GM18517 (cell line): ENCODE results near the gene SLC35B1.

Source experiments
- ATAC-seq: cut with Tn5 transposase; IDR thresholded peaks from one replicate; pipeline ENCODE4 v1.9.1; 2021; ENCODE audit warnings: mild to moderate bottlenecking, moderate library complexity; ENCODE audit not compliant: unreplicated experiment

The SLC35B1 gene

GRCh38 chr17:49707608-49708514 lies at the start of gene SLC35B1:
SLC35B1 (minus strand) TSS chr17:49707964; CDS start chr17:49707833, 131 bp downstream.
- peak; percentile 93 for ATAC-seq

GRCh38 chr17:49757151-49757777 lies 49.5 kb upstream of the SLC35B1 start:
- ATAC-seq: no peak

GRCh38 chr17:49756323-49757150 lies 48.8 kb upstream of the SLC35B1 start:
- ATAC-seq: no peak

- no peak for ATAC-seq
These were observed 48.0 kb upstream of the SLC35B1 start for GRCh38 chr17:49755663-49756283.

- no peak for ATAC-seq
These were observed 46.2 kb upstream of the SLC35B1 start for GRCh38 chr17:49753959-49754391.

- no peak for ATAC-seq
These were observed 44.7 kb upstream of the SLC35B1 start for GRCh38 chr17:49752508-49752907.

GRCh38 chr17:49749730-49750129 lies 42.0 kb upstream of the SLC35B1 start:
- ATAC-seq: no peak

GRCh38 chr17:49748791-49749190 lies 41.0 kb upstream of the SLC35B1 start:
- peak; percentile 79 for ATAC-seq

DNA sequence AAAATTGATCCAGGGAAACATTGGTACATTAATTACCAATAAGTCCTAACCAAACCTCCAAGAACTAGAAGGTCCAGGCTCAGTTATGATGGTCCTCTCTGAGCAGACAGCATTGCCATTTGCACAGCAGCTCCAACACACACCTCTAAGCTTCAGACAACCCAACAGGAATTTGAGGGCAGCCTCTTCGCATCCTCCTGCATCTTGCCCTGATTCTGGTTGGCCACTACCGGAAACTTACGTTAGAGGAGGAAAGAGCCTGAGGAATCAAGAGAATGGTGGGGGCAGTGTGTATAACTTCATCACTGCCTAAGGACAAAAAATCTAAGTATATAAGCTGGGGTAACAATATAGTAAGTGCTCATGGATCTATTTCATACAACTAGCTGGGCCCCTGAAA lies 40.5 kb upstream of the SLC35B1 start:
- ATAC-seq: no peak

DNA sequence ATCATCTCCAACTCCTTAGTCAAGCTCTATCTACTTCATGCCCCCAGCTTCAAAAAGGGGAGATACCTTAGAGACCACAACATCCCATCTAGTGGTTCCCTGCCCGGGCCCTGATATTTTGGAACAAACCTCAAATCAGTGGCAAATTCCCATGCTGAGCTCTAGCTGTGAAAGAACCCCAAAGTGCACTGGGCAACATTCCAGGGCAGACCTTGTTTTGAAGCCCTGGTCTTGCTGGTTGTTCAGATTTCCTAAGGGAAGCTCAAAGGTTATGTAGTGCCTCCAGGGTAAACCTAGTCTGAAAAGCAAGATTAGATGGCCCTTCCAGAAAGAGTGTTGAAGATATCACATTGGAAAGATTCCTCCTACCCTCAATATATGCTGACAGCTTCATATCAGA lies 39.9 kb upstream of the SLC35B1 start:
- no peak for ATAC-seq

DNA sequence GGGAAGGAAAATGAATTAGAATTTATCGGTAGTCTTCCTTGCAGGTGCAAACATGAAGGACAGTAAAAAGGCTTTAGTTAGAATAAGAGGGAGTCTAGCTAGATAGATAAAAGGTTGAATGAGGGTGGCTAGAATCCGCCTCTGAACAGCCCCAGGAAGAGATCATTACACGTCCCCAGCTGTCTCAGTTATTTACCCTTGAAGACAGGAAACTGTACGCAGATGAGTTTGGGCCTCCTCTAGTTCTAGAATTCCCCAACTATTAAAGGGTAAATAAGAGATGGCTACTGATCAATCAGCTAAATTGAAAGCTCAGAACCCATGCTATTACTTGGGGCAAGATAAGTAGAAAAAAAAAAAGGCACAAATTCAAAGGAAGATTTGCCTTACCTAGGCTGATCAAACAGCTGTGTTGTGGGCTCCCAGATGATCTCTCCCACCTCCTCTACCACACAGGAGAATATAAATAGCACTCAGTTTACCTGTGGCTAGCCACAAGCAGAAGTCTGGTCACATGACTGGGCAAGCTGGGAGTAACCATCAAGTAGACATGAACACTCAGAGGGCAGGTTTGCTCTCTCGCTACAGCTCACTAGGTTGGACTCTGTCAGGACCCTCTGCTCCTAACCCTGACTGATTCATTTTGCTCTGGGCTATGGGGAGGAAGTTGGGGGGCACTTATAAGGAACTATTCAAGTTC lies 39.2 kb upstream of the SLC35B1 start:
- ATAC-seq: peak; percentile 52

GRCh38 chr17:49745175-49746139 lies 37.7 kb upstream of the SLC35B1 start:
- ATAC-seq: no peak

DNA sequence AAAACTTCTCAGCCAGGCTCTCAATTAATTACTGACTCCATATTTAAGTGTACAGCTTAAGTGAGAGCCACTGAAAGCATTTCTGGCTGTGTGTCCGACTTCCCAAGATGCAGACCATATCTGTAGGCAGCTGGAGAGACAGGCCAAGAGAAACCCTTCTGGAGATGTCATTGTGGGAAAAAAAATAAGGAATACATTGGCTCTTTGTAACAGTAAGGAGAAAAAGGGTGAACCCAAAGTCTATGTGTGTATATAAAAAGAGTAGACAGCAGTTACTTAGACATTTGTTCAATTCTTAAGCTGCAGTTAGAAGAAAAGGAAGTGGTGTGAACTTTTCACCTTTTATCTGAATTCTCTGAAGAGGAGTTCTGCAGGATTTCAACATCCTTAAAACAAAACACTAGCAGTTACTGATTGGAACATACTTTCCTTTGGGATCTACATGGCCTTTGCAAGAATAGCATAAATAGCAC lies 34.4 kb upstream of the SLC35B1 start:
- no peak for ATAC-seq

- ATAC-seq: no peak
These were observed 33.9 kb upstream of the SLC35B1 start for GRCh38 chr17:49741692-49742076.

- ATAC-seq: peak; percentile 47
These were observed 33.4 kb upstream of the SLC35B1 start for GRCh38 chr17:49741009-49741691.

GRCh38 chr17:49739641-49740271 lies 32.0 kb upstream of the SLC35B1 start:
- no peak for ATAC-seq

DNA sequence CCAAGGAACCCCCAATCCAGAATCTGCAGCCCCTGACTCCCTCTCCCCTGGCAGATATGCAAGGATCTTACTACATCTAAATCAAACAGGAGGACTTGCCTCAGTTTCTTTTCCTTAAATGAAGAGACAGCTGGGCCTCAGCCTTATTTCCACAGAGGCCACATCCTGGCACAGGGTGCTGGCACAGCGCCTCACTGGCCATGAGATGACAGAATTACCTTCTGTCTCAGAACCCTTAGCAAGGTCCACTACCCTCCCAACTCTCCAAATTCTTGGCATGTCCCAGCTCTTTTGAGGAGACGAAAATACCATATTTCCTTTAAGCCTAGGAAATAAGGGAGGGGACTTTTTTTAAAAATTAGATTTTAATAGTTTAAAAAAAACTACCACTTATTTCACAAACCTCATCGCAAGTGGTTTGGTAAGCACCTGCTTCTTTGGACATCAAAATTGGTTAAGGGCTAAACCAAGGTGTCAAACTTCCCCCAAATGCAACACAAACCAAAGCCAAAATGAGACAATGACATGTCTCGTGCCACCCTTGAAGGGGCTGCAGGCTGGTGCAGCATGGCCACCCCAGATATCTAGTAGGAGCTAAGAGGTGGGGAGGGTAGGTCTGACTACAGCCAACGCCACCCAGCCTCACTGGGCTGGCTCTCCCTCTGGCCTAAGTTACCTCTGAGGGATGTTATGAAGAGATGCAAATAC lies 30.8 kb upstream of the SLC35B1 start:
- no peak for ATAC-seq
